Keratinocyte (primary cell): Measurements from ENCODE around the gene PHF2. TPM values are rescaled to one million over a fixed set of nuclear protein-coding genes. Genes with fewer than 3 reads are reported as not detected.

ENCODE experiments used
- DNase-seq: peaks from one replicate; pipeline ENCODE4 v3.0.0-alpha.2; 2011; ENCODE audit warnings: low read depth, missing footprints, low spot score
- FAIRE-seq: peaks from 2 replicates; lab custom pipeline; 2011; peaks lifted over from hg19 to GRCh38; lab: Jason Lieb, UNC
- H2AFZ ChIP-seq: 2 replicates; pipeline ENCODE4 v1.6.0; 2012; ENCODE audit warnings: low read length, control low read depth, inconsistent platforms; ENCODE audit not compliant: control insufficient read depth
- H3K27ac ChIP-seq: 2 replicates; pipeline ENCODE4 v1.5.1; 2011; ENCODE audit warnings: low read length; ENCODE audit not compliant: control insufficient read depth, insufficient read depth
- H3K27me3 ChIP-seq: 3 replicates; pipeline ENCODE4 v1.6.0; 2011; ENCODE audit warnings: low read length; ENCODE audit not compliant: control insufficient read depth, insufficient read depth; ENCODE audit errors: extremely low read depth
- H3K36me3 ChIP-seq, 2 experiments: 2 replicates in 1 of 2; 3 replicates in 1 of 2; pipeline ENCODE4 v1.5.1; 2011; ENCODE audit warnings: low read length in 2 of 2, mild to moderate bottlenecking in 1 of 2; ENCODE audit not compliant: control insufficient read depth in 2 of 2, insufficient read depth in 2 of 2; ENCODE audit errors: extremely low read depth in 1 of 2
- H3K4me1 ChIP-seq: 3 replicates; pipeline ENCODE4 v1.5.1; 2011; ENCODE audit warnings: low read length; ENCODE audit not compliant: control insufficient read depth, insufficient read depth; ENCODE audit errors: extremely low read depth
- H3K4me2 ChIP-seq: 3 replicates; pipeline ENCODE4 v1.6.0; 2011; ENCODE audit warnings: low read depth, low read length; ENCODE audit not compliant: control insufficient read depth, insufficient read depth; ENCODE audit errors: extremely low read depth
- H3K4me3 ChIP-seq, 3 experiments: fragments of 200-600 bp in 1 of 3; sonication (generic) in 1 of 3; 2 replicates in 2 of 3; 3 replicates in 1 of 3; pipeline ENCODE4 v1.5.1; 2011 to 2016; ENCODE audit warnings: low read length in 3 of 3, mild to moderate bottlenecking in 3 of 3, control low read depth in 2 of 3, inconsistent platforms in 1 of 3, low read depth in 1 of 3, mixed read lengths in 1 of 3, mixed run types in 1 of 3, moderate library complexity in 1 of 3; ENCODE audit not compliant: control insufficient read depth in 2 of 3, insufficient read depth in 2 of 3; ENCODE audit errors: extremely low read depth in 1 of 3
- H3K79me2 ChIP-seq: 2 replicates; pipeline ENCODE4 v1.6.0; 2012; ENCODE audit warnings: low read length; ENCODE audit not compliant: control insufficient read depth, insufficient read depth
- H3K9ac ChIP-seq: 3 replicates; pipeline ENCODE4 v1.6.0; 2011; ENCODE audit warnings: low read length; ENCODE audit not compliant: control insufficient read depth, insufficient read depth; ENCODE audit errors: extremely low read depth
- H3K9me1 ChIP-seq: 3 replicates; pipeline ENCODE4 v1.6.0; 2011; ENCODE audit warnings: low read length; ENCODE audit not compliant: control insufficient read depth, insufficient read depth; ENCODE audit errors: extremely low read depth
- H3K9me3 ChIP-seq: 2 replicates; pipeline ENCODE4 v1.5.1; 2012; ENCODE audit warnings: low read depth, low read length; ENCODE audit not compliant: control insufficient read depth
- H4K20me1 ChIP-seq: 3 replicates; pipeline ENCODE4 v1.6.0; 2011; ENCODE audit warnings: low read length; ENCODE audit not compliant: control insufficient read depth, insufficient read depth; ENCODE audit errors: extremely low read depth
- CTCF ChIP-seq, 3 experiments: IDR thresholded peaks in 1 of 3; conservative IDR thresholded peaks in 1 of 3; optimal IDR thresholded peaks in 1 of 3; 2 replicates in 2 of 3; 3 replicates in 1 of 3; pipeline versions ENCODE3 to v1.5.1; 2011; ENCODE audit warnings: low read length in 3 of 3, mild to moderate bottlenecking in 3 of 3, moderate library complexity in 2 of 3, control low read depth in 1 of 3, inconsistent platforms in 1 of 3; ENCODE audit not compliant: insufficient read depth in 2 of 3; ENCODE audit errors: extremely low read depth in 1 of 3
- EZH2 ChIP-seq: IDR thresholded peaks from one replicate; pipeline ENCODE4 v1.6.1; 2012; ENCODE audit warnings: inconsistent platforms, mild to moderate bottlenecking, low read length, moderate library complexity
- dilution Hi-C: fragments of 300-500 bp; cut with MboI; formaldehyde crosslinking; loops from one replicate; pipeline ENCODE4 v1.7.0; 2020; ENCODE audit warnings: low sequenced_read_pairs; ENCODE audit not compliant: extremely low pct_ligation_motif_present
- polyA plus RNA-seq, 5 experiments: library from polyadenylated mRNA; depleted of rRNA in 3 of 5; stranded (reverse) in 3 of 5; stranded (forward) in 1 of 5; unstranded in 1 of 5; fragments of >200 nt; gene quantifications; 1 replicate in 1 of 5; 2 replicates in 3 of 5; 3 replicates in 1 of 5; pipeline versions ENCODE4 v1.2.1 to v1.2.3, GENCODE V29; 2011 to 2012; ENCODE audit warnings: missing spikeins in 2 of 5, low read depth in 1 of 5, low replicate concordance in 1 of 5

The PHF2 gene
- polyA plus RNA-seq, 1 donor (not counting 4 experiments of a cell fraction or from before 2014, with no cell fraction given) = 5.1 TPM

- no peaks in the 10 kb centered on the region for H3K36me3 ChIP-seq
- H3K27me3 ChIP-seq = no peaks in the 10 kb centered on the region
- DNase-seq = no peak
- H3K4me2 ChIP-seq = no peak overlapping the region
- dilution Hi-C loops = no loop called here
- H3K9ac ChIP-seq = no peak overlapping the region
- H3K4me3 ChIP-seq = no peak overlapping the region
- no peak for FAIRE-seq
- H4K20me1 ChIP-seq = no peaks in the 10 kb centered on the region
- H3K79me2 ChIP-seq = peaks cover 9% of the 10 kb centered on the region
- no peak overlapping the region for H2AFZ ChIP-seq
- H3K9me3 ChIP-seq = no peaks in the 10 kb centered on the region
- TF ChIP-seq CTCF (optimal IDR thresholded peaks at IDR 0.05 in 1 of 3, IDR thresholded peaks at IDR 0.05 in 1 of 3, conservative IDR thresholded peaks at IDR 0.05 in 1 of 3; ENCODE audit: extremely low read depth in 1 of 3, insufficient read depth in 2 of 3, low read length in 3 of 3) (no peak), EZH2 (no peak)
- peaks cover 11% of the 10 kb centered on the region for H3K4me1 ChIP-seq
- no peak overlapping the region for H3K27ac ChIP-seq
- H3K9me1 ChIP-seq = no peaks in the 10 kb centered on the region
These were observed 3.5 kb upstream of the PHF2 start for GRCh38 chr9:93572636-93573515.

- H3K27me3 ChIP-seq = no peaks in the 10 kb centered on the region
- TF ChIP-seq EZH2 = no peak
- no peak for TF ChIP-seq CTCF (optimal IDR thresholded peaks at IDR 0.05 in 1 of 3, IDR thresholded peaks at IDR 0.05 in 1 of 3, conservative IDR thresholded peaks at IDR 0.05 in 1 of 3; ENCODE audit: extremely low read depth in 1 of 3, insufficient read depth in 2 of 3, low read length in 3 of 3)
- no peaks in the 10 kb centered on the region for H3K9me3 ChIP-seq
- dilution Hi-C loops = no loop called here
- H3K79me2 ChIP-seq = peaks cover 15% of the 10 kb centered on the region
- peaks cover 17% of the 10 kb centered on the region for H3K4me1 ChIP-seq
- H3K4me3 ChIP-seq = no peak overlapping the region
- H2AFZ ChIP-seq = no peak overlapping the region
- no peaks in the 10 kb centered on the region for H4K20me1 ChIP-seq
- no peak overlapping the region for H3K4me2 ChIP-seq
- H3K27ac ChIP-seq = no peak overlapping the region
- H3K9ac ChIP-seq = no peak overlapping the region
- DNase-seq = no peak
- H3K9me1 ChIP-seq = no peaks in the 10 kb centered on the region
- H3K36me3 ChIP-seq = no peaks in the 10 kb centered on the region
- FAIRE-seq = no peak
These were observed 2.9 kb upstream of the PHF2 start for GRCh38 chr9:93573516-93573828.
